Large intestine (tissue), 3 donors: ENCODE data around the gene MICALL1. TPM values are rescaled to one million over a fixed set of nuclear protein-coding genes. Genes with fewer than 3 reads are reported as not detected.

ENCODE experiments used
- DNase-seq, 2 donors: peaks; one replicate each; pipeline versions ENCODE4 v3.0.0 to v3.0.0-alpha.2; 2013
- H3K27ac ChIP-seq: one replicate; pipeline ENCODE4 v1.5.1; 2013; ENCODE audit warnings: low read length
- H3K27me3 ChIP-seq: 2 replicates; pipeline ENCODE4 v1.6.1; 2013; ENCODE audit warnings: low read length; ENCODE audit not compliant: control insufficient read depth, insufficient read depth
- H3K36me3 ChIP-seq: 2 replicates; pipeline ENCODE4 v1.6.1; 2013; ENCODE audit warnings: low read length; ENCODE audit not compliant: control insufficient read depth, insufficient read depth
- H3K4me1 ChIP-seq: one replicate; pipeline ENCODE4 v1.6.1; 2013; ENCODE audit warnings: low read length; ENCODE audit not compliant: control insufficient read depth, insufficient read depth
- H3K4me3 ChIP-seq: one replicate; pipeline ENCODE4 v1.5.1; 2013; ENCODE audit warnings: low read length
- H3K9me3 ChIP-seq: one replicate; pipeline ENCODE4 v1.6.1; 2013; ENCODE audit warnings: mild to moderate bottlenecking, low read depth, low read length, moderate library complexity; ENCODE audit not compliant: control insufficient read depth
- WGBS: methylation state at CpG from one replicate; pipeline ENCODE4 v1.1.5; 2013; ENCODE audit warnings: low lambda C conversion rate; ENCODE audit not compliant: insufficient coverage; 5-methylcytosine and 5-hydroxymethylcytosine counted together
- polyA plus RNA-seq: library from polyadenylated mRNA; unstranded; fragments of 120-200 nt; gene quantifications from one replicate; pipeline ENCODE4 v1.2.1, GENCODE V29; 2013

MICALL1 gene
- polyA plus RNA-seq, 1 donor, result 14.5 TPM

DNA sequence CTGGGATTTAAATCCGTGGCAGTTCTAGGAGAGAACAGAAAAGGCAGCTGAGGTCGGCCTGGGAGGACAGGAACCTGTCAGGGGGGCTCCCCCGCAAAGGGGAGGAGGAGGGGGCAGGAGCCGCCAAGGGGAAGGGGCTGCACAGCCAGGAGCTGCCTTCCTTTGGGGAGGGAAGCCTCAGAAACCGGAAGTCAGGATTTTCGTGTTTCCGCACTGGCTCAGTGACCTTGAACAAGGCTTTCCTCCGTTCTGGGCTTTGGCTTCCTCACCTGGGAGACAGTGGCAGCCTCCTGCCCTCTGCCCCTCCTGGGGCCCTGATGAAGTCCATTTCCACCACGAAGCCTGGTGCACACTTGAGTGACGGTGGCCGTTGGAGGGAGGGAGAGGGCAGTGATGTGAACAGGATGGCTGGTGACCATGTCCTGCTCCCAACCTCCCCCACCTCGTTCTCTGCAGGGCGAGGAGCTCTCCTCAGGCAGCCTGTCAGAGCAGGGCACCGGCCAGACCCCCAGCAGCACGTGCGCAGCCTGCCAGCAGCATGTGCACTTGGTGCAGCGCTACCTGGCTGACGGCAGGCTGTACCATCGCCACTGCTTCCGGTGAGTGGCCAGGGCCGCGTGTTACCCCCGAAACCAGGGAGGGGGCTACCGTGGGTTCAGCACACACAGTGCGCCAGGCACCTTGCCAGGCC lies 12.6 kb downstream of the MICALL1 start:
- no peaks in the 10 kb centered on the region for H3K9me3 ChIP-seq
- H3K4me1 ChIP-seq, result peaks cover 14% of the 10 kb centered on the region
- WGBS, result no CpG with 5 or more reads among the region's 25 CpGs
- no peak overlapping the region for H3K4me3 ChIP-seq
- peaks cover 52% of the 10 kb centered on the region for H3K36me3 ChIP-seq
- no peak for DNase-seq
- no peaks in the 10 kb centered on the region for H3K27me3 ChIP-seq
- H3K27ac ChIP-seq, result no peak overlapping the region

DNA sequence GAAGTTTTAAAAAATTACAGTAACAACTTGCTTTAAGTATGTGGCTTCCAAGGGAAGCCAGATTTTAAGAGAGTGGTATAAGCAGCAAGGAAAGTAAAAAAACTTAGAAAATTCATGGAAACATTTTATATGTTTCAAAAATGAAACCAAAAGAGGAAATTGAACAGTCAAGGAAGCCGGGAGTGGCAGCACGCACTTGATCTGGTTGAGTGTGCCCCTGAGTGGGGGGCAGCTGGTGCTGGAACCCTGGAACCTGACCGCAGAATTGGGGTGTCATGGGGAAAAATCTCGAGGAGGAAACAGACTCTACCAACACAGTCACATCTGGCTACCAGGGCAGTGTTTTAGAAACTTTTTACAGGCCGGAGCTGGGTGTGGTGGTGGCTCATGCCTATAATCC lies 14.0 kb downstream of the MICALL1 start:
- no CpG with 5 or more reads among the region's 5 CpGs for WGBS
- peaks cover 14% of the 10 kb centered on the region for H3K4me1 ChIP-seq
- peaks cover 63% of the 10 kb centered on the region for H3K36me3 ChIP-seq
- DNase-seq, result no peak
- H3K9me3 ChIP-seq, result no peaks in the 10 kb centered on the region
- no peaks in the 10 kb centered on the region for H3K27me3 ChIP-seq
- no peak overlapping the region for H3K4me3 ChIP-seq
- H3K27ac ChIP-seq, result no peak overlapping the region

DNA sequence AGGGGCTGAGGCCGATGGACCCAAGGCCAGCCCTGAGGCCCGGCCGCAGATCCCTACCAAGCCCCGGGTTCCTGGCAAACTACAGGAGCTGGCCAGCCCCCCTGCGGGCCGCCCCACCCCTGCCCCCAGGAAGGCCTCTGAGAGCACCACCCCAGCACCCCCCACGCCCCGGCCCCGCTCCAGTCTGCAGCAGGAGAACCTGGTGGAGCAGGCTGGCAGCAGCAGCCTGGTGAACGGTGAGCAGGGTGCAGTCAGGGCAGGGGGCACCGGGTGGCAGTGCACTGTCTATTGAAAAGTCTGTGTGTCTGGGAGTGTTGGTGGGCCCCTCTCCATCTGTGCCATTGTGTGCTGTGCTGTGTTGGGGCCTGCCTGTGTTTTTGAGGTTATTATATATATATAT lies 16.1 kb downstream of the MICALL1 start:
- H3K27ac ChIP-seq, result no peak overlapping the region
- no CpG with 5 or more reads among the region's 11 CpGs for WGBS
- no peak for DNase-seq
- H3K4me1 ChIP-seq, result peaks cover 14% of the 10 kb centered on the region
- peaks cover 73% of the 10 kb centered on the region for H3K36me3 ChIP-seq
- no peaks in the 10 kb centered on the region for H3K9me3 ChIP-seq
- H3K4me3 ChIP-seq, result no peak overlapping the region
- no peaks in the 10 kb centered on the region for H3K27me3 ChIP-seq

DNA sequence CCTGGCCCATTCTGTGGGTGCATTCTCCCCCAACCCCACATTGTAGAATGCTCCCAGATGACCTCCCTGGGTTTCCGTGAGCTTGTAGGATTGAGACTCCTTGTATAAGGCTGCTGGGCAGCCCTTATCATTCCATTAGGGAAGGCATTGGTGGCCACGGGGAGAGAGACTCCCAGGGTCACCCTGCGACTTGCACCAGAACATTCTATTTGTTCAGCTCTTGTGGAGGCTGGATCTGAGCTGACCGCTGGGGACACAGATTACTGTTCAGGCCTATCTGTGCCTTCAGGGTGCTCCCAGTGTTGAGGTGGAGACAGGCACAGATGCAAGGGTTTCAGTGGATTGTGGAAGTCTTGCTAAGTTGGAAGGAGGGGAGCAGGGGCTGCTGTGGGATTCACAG lies 17.8 kb downstream of the MICALL1 start:
- no peak overlapping the region for H3K4me3 ChIP-seq
- peaks cover 68% of the 10 kb centered on the region for H3K36me3 ChIP-seq
- peaks cover under 1% of the 10 kb centered on the region for H3K4me1 ChIP-seq
- H3K9me3 ChIP-seq, result no peaks in the 10 kb centered on the region
- no peak overlapping the region for H3K27ac ChIP-seq
- no CpG with 5 or more reads among the region's 4 CpGs for WGBS
- H3K27me3 ChIP-seq, result no peaks in the 10 kb centered on the region
- DNase-seq, result no peak

DNA sequence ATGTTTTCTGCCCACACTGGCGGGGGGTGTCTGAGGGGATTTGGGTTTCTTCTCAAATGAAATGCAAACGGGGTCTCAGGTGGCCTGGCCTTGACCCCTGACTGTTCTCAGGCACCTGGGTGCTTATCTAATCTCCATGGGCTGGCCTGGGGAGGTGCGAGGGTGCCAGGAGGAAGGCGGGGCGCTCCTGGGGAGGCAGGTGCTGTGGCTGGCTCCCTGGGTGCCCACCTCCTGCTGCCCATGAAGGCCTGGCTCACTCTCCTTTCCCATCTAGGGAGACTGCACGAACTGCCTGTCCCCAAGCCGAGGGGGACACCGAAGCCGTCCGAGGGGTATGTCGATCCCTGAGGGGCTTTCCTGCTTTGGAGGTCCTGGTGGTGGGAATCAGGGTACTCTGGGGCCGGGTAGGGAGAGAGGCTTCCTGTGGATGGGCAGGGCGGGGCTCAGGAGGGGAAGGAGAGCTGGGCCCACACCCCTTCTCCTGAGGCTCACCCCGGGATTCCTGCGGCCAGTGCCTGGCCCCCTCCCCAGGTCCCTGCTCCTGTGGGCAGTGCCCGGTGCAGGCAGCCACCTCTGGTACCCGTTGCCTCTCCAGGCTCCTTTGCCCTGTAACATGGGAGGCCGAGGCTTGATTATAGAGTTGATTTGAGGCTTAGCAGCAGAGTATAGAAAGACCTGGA lies 18.4 kb downstream of the MICALL1 start:
- H3K36me3 ChIP-seq, result peaks cover 70% of the 10 kb centered on the region
- no peaks in the 10 kb centered on the region for H3K9me3 ChIP-seq
- no peaks in the 10 kb centered on the region for H3K4me1 ChIP-seq
- no peak for DNase-seq
- no CpG with 5 or more reads among the region's 18 CpGs for WGBS
- no peak overlapping the region for H3K4me3 ChIP-seq
- H3K27ac ChIP-seq, result no peak overlapping the region
- no peaks in the 10 kb centered on the region for H3K27me3 ChIP-seq

DNA sequence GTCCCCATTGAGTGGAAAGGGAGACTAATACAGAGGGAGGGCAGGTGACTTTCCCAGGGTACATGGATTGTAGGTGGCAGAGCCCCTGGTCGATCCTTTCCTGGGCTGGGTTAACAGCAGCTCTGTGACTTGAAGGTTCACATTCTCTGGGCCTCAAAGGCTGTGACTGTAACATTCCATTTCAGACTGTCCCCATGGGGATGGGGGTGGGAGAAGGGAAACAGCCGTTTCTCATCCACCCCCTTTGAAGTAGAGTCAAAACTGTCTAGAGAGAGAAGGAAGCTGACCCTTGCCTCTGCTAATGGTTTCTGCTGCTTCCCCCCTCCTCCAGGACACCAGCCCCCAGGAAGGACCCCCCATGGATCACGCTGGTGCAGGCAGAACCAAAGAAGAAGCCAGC lies 19.2 kb downstream of the MICALL1 start:
- H3K4me3 ChIP-seq, result no peak overlapping the region

DNA sequence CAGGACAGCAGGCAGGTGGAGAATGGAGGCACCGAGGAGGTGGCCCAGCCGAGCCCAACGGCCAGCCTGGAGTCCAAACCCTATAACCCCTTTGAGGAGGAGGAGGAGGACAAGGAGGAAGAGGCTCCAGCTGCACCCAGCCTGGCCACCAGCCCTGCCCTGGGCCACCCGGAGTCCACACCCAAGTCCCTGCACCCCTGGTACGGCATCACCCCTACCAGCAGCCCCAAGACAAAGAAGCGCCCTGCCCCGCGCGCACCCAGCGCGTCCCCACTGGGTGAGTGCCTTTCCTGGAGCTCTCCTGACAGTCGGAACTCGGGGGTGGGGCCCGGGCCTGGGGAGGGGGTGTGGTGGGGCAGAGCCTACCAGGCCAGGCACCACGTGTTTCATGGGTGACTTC lies 19.7 kb downstream of the MICALL1 start:
- H3K36me3 ChIP-seq, result peaks cover 74% of the 10 kb centered on the region
- no CpG with 5 or more reads among the region's 15 CpGs for WGBS

More for the DNA sequence above, 19.2 kb downstream of the MICALL1 start:
- no peak overlapping the region for H3K27ac ChIP-seq
- no peaks in the 10 kb centered on the region for H3K27me3 ChIP-seq
- H3K36me3 ChIP-seq, result peaks cover 71% of the 10 kb centered on the region
- no peaks in the 10 kb centered on the region for H3K4me1 ChIP-seq
- no peak for DNase-seq
- no peaks in the 10 kb centered on the region for H3K9me3 ChIP-seq
- no CpG with 5 or more reads among the region's 3 CpGs for WGBS

DNA sequence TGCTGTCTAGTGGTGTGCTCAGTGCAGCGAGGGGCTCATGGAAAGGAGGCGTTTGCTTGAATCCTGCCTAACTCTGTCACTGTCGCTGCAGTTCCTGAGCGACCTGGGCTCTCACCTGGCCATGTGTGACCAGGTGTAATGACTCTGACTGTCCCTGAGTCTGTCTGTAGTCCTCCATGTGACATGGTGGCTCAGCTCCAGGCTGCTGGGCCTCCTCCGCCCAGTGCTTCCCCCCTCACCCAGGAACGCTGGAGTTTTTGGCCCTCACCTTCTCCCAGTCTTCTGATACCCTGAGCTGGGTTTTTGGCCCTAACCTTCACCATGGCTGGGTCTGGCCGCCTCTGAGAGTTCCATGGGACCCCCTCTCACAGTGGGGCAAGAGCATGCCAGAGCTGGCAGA lies 20.3 kb downstream of the MICALL1 start:
- no peak overlapping the region for H3K4me3 ChIP-seq
- no CpG with 5 or more reads among the region's 7 CpGs for WGBS
- no peak for DNase-seq
- H3K9me3 ChIP-seq, result no peaks in the 10 kb centered on the region
- no peaks in the 10 kb centered on the region for H3K4me1 ChIP-seq
- H3K27ac ChIP-seq, result no peak overlapping the region
- peaks cover 73% of the 10 kb centered on the region for H3K36me3 ChIP-seq
- no peaks in the 10 kb centered on the region for H3K27me3 ChIP-seq

More for the DNA sequence above, 19.7 kb downstream of the MICALL1 start:
- DNase-seq, result no peak
- no peak overlapping the region for H3K27ac ChIP-seq
- H3K4me3 ChIP-seq, result no peak overlapping the region
- H3K4me1 ChIP-seq, result no peaks in the 10 kb centered on the region
- H3K9me3 ChIP-seq, result no peaks in the 10 kb centered on the region
- H3K27me3 ChIP-seq, result no peaks in the 10 kb centered on the region

DNA sequence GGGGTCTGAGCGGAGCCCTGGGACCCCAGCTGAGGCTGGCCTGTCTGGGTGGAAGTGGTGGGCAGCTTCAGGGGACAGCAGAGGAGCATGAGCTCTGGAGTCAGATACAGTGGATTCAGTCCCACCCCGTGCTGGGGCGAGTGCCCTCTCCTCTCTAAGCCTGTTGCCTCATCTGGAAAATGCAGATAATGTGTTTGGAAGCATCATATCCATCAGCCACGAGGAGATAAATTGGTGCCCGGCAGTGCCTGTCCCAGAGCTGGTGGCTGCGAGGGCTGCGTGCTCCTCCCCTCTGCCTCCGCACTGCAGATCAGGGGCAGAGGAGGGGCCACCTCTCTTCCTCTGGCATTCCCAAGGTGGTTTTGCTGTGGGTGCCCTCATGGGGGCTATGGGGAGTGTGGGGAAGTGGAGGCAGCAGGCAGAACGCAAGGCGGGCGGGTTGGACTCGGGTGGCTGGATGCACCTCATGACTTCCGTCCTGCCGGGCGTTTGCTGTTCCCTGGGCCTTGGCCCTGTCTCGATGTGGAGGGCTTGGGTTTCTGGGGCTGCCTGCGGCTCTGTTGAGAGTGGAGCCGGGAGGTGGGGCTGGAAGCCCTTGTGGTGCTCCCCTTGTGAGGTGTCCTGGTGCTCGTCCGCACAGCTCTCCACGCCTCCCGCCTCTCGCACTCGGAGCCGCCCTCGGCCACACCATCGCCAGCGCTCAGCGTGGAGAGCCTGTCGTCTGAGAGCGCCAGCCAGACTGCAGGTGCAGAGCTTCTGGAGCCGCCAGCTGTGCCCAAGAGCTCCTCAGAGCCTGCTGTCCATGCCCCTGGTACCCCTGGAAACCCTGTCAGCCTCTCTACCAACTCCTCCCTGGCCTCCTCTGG lies 20.9 kb downstream of the MICALL1 start:
- DNase-seq, result no peak
- no peaks in the 10 kb centered on the region for H3K9me3 ChIP-seq
- H3K36me3 ChIP-seq, result peaks cover 73% of the 10 kb centered on the region
- no peaks in the 10 kb centered on the region for H3K27me3 ChIP-seq
- no peaks in the 10 kb centered on the region for H3K4me1 ChIP-seq
- no CpG with 5 or more reads among the region's 32 CpGs for WGBS
- H3K4me3 ChIP-seq, result no peak overlapping the region
- no peak overlapping the region for H3K27ac ChIP-seq

DNA sequence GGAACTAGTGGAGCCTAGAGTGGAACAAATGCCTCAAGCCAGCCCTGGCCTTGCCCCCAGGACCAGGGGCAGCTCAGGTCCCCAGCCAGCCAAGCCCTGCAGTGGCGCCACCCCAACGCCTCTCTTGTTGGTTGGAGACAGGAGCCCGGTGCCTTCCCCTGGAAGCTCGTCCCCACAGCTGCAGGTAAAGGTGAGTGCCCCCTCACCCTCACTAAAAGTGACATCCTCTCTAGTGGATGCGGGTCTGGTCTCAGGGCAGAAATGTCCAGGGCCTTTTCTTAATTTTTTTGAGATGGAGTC lies 21.5 kb downstream of the MICALL1 start:
- no peak for DNase-seq
- H3K4me3 ChIP-seq, result no peak overlapping the region
- peaks cover 79% of the 10 kb centered on the region for H3K36me3 ChIP-seq
- WGBS, result 100% methylated on average over 1 of the region's 5 CpGs
- H3K4me1 ChIP-seq, result no peaks in the 10 kb centered on the region
- H3K9me3 ChIP-seq, result no peaks in the 10 kb centered on the region
- H3K27me3 ChIP-seq, result no peaks in the 10 kb centered on the region
- no peak overlapping the region for H3K27ac ChIP-seq
